GM12801 (cell line): Measurements from ENCODE around the gene PKIG.

Experiments
- CTCF ChIP-seq: IDR thresholded peaks from one replicate; pipeline ENCODE4 v1.5.1; 2011; ENCODE audit warnings: control low read depth; ENCODE audit not compliant: insufficient read length; ENCODE audit errors: extremely low read depth

PKIG gene

GRCh38 chr20:44597930-44598329, 15.6 kb downstream of the PKIG start:
- TF ChIP-seq CTCF, result no peak

- TF ChIP-seq CTCF, result no peak
Observed at GRCh38 chr20:44598423-44599305, 16.3 kb downstream of the PKIG start.

GRCh38 chr20:44599715-44600114, 17.3 kb downstream of the PKIG start:
- no peak for TF ChIP-seq CTCF

- no peak for TF ChIP-seq CTCF
Observed at GRCh38 chr20:44600301-44600700, 17.9 kb downstream of the PKIG start.

GRCh38 chr20:44600758-44601201, 18.4 kb downstream of the PKIG start:
- TF ChIP-seq CTCF, result no peak

- TF ChIP-seq CTCF, result no peak
Observed at GRCh38 chr20:44601236-44601671, 18.9 kb downstream of the PKIG start.

- TF ChIP-seq CTCF, result no peak
Observed at GRCh38 chr20:44601801-44602204, 19.4 kb downstream of the PKIG start.
